Measurements from ENCODE around the gene CAPNS2. TPM values are rescaled to one million over a fixed set of nuclear protein-coding genes. Genes with fewer than 3 reads are reported as not detected.

Gene CAPNS2
- 0.09 and 0.11 TPM in 2 replicates for total RNA-seq

GRCh38 chr16:55566432-55567175, at the start of gene CAPNS2:
CAPNS2 (plus strand) TSS chr16:55566684; CDS start chr16:55566757, 73 bp downstream.

Other genes with a start within 250 kb of the CAPNS2 start
- gene IRX6, start 242.5 kb upstream of the CAPNS2 start, total RNA-seq = not detected in 2 replicates
- 18.9 and 27.2 TPM in 2 replicates for gene MMP2, start 87.5 kb upstream of the CAPNS2 start, total RNA-seq
- gene LPCAT2, start 57.6 kb upstream of the CAPNS2 start, total RNA-seq = 5.1 and 5.4 TPM in 2 replicates
- 0.11 TPM in 1 of 2 replicates, not detected in the other for gene SLC6A2, start 89.3 kb downstream of the CAPNS2 start, total RNA-seq

Data from dermis lymphatic vessel endothelial cell (primary cell).